ENCODE data around the gene XYLT1.

XYLT1 gene

GRCh38 chr16:17228708-17229055, 242.1 kb downstream of the XYLT1 start:
- TF ChIP-seq EZH2phosphoT487 (IDR thresholded peaks at IDR 0.05; ENCODE audit: borderline replicate concordance) (no peak), CTCF (conservative IDR thresholded peaks at IDR 0.05; ENCODE audit: low read length) (no peak)
- peaks cover 92% of the 10 kb centered on the region for H3K79me2 ChIP-seq (ENCODE audit: insufficient read depth, low read length)
- no peaks in the 10 kb centered on the region for H3F3A ChIP-seq (ENCODE audit: low read depth)
- peaks cover 14% of the 10 kb centered on the region for H3K4me1 ChIP-seq (ENCODE audit: insufficient read depth, low read length, poor library complexity, severe bottlenecking)
- H3K4me2 ChIP-seq (ENCODE audit: low read depth, low read length, poor library complexity, severe bottlenecking): no peak overlapping the region
- no peaks in the 10 kb centered on the region for H3K9me2 ChIP-seq (replicated peaks; ENCODE audit: low read depth, low read length)
- H2AFZ ChIP-seq (ENCODE audit: low read length): no peak overlapping the region
- no peaks in the 10 kb centered on the region for H3K27me3 ChIP-seq (ENCODE audit: insufficient read depth, low read length, poor library complexity, severe bottlenecking)
- H4K20me1 ChIP-seq (ENCODE audit: insufficient read depth, low read length, poor library complexity, severe bottlenecking): peaks cover 20% of the 10 kb centered on the region
- no peaks in the 10 kb centered on the region for H3K9me3 ChIP-seq (ENCODE audit: insufficient read depth, low read depth, low read length)
- H3K36me3 ChIP-seq (ENCODE audit: insufficient read depth, low read length): peaks cover 79% of the 10 kb centered on the region; the same call in 1 of the 2 replicates
- no peak overlapping the region for H3K4me3 ChIP-seq (ENCODE audit: low read length, poor library complexity, severe bottlenecking)
- H3K9ac ChIP-seq (ENCODE audit: low read depth, low read length, poor library complexity, severe bottlenecking): no peak overlapping the region

- H2AFZ ChIP-seq (ENCODE audit: low read length): no peak overlapping the region
- H3K79me2 ChIP-seq (ENCODE audit: insufficient read depth, low read length): peaks cover 92% of the 10 kb centered on the region
- H4K20me1 ChIP-seq (ENCODE audit: insufficient read depth, low read length, poor library complexity, severe bottlenecking): peaks cover 21% of the 10 kb centered on the region
- TF ChIP-seq CTCF (conservative IDR thresholded peaks at IDR 0.05; ENCODE audit: low read length): no peak
- TF ChIP-seq EZH2phosphoT487 (IDR thresholded peaks at IDR 0.05; ENCODE audit: borderline replicate concordance): no peak
- H3F3A ChIP-seq (ENCODE audit: low read depth): no peaks in the 10 kb centered on the region
- H3K36me3 ChIP-seq (ENCODE audit: insufficient read depth, low read length): peaks cover 79% of the 10 kb centered on the region; the same call in 1 of the 2 replicates
- peaks cover 17% of the 10 kb centered on the region for H3K4me1 ChIP-seq (ENCODE audit: insufficient read depth, low read length, poor library complexity, severe bottlenecking)
- H3K9me2 ChIP-seq (replicated peaks; ENCODE audit: low read depth, low read length): no peaks in the 10 kb centered on the region
- H3K9me3 ChIP-seq (ENCODE audit: insufficient read depth, low read depth, low read length): no peaks in the 10 kb centered on the region
- no peak overlapping the region for H3K4me2 ChIP-seq (ENCODE audit: low read depth, low read length, poor library complexity, severe bottlenecking)
- no peaks in the 10 kb centered on the region for H3K27me3 ChIP-seq (ENCODE audit: insufficient read depth, low read length, poor library complexity, severe bottlenecking)
- H3K4me3 ChIP-seq (ENCODE audit: low read length, poor library complexity, severe bottlenecking): no peak overlapping the region
- no peak overlapping the region for H3K9ac ChIP-seq (ENCODE audit: low read depth, low read length, poor library complexity, severe bottlenecking)
Measured at GRCh38 chr16:17228048-17228707, 242.6 kb downstream of the XYLT1 start.

GRCh38 chr16:17227278-17227677, 243.5 kb downstream of the XYLT1 start:
- no peaks in the 10 kb centered on the region for H3K9me2 ChIP-seq (replicated peaks; ENCODE audit: low read depth, low read length)
- no peaks in the 10 kb centered on the region for H3K9me3 ChIP-seq (ENCODE audit: insufficient read depth, low read depth, low read length)
- H3K4me3 ChIP-seq (ENCODE audit: low read length, poor library complexity, severe bottlenecking): no peak overlapping the region
- H3K9ac ChIP-seq (ENCODE audit: low read depth, low read length, poor library complexity, severe bottlenecking): no peak overlapping the region
- no peak overlapping the region for H3K4me2 ChIP-seq (ENCODE audit: low read depth, low read length, poor library complexity, severe bottlenecking)
- H2AFZ ChIP-seq (ENCODE audit: low read length): no peak overlapping the region
- no peaks in the 10 kb centered on the region for H3K27me3 ChIP-seq (ENCODE audit: insufficient read depth, low read length, poor library complexity, severe bottlenecking)
- peaks cover 74% of the 10 kb centered on the region; the same call in 1 of the 2 replicates for H3K36me3 ChIP-seq (ENCODE audit: insufficient read depth, low read length)
- no peaks in the 10 kb centered on the region for H3F3A ChIP-seq (ENCODE audit: low read depth)
- peaks cover 21% of the 10 kb centered on the region for H4K20me1 ChIP-seq (ENCODE audit: insufficient read depth, low read length, poor library complexity, severe bottlenecking)
- peaks cover 90% of the 10 kb centered on the region for H3K79me2 ChIP-seq (ENCODE audit: insufficient read depth, low read length)
- TF ChIP-seq EZH2phosphoT487 (IDR thresholded peaks at IDR 0.05; ENCODE audit: borderline replicate concordance): no peak
- no peak for TF ChIP-seq CTCF (conservative IDR thresholded peaks at IDR 0.05; ENCODE audit: low read length)
- H3K4me1 ChIP-seq (ENCODE audit: insufficient read depth, low read length, poor library complexity, severe bottlenecking): peaks cover 21% of the 10 kb centered on the region

Measured in Loucy (cell line).